Mesenchymal stem cell (in vitro differentiated cells and primary cell): Measurements from ENCODE around the gene CYP4F22.

Source experiments
- DNase-seq: peaks from one replicate; pipeline ENCODE4 v3.0.0-alpha.2; 2013
- H2AFZ ChIP-seq: one replicate; pipeline ENCODE4 v1.6.1; 2013; ENCODE audit warnings: low read depth, mild to moderate bottlenecking, control low read depth, inconsistent platforms, low read length, moderate library complexity
- H2AK5ac ChIP-seq: 2 replicates; pipeline ENCODE4 v1.6.1; 2013; ENCODE audit warnings: low read length, moderate library complexity, mild to moderate bottlenecking, inconsistent platforms; ENCODE audit not compliant: severe bottlenecking
- H2BK120ac ChIP-seq: one replicate; pipeline ENCODE4 v1.6.1; 2013; ENCODE audit warnings: low read depth, mild to moderate bottlenecking, inconsistent platforms, low read length, moderate library complexity
- H2BK12ac ChIP-seq, 2 experiments: one replicate each; pipeline ENCODE4 v1.6.1; 2013; ENCODE audit warnings: inconsistent platforms in 2 of 2, low read length in 2 of 2, mild to moderate bottlenecking in 2 of 2, moderate library complexity in 2 of 2, control low read depth in 1 of 2
- H2BK15ac ChIP-seq: one replicate; pipeline ENCODE4 v1.6.1; 2013; ENCODE audit warnings: mild to moderate bottlenecking, low read depth, inconsistent platforms; ENCODE audit not compliant: poor library complexity, severe bottlenecking
- H2BK5ac ChIP-seq: 2 replicates; pipeline ENCODE4 v1.6.1; 2013; ENCODE audit warnings: low read depth, mild to moderate bottlenecking, low read length, control low read depth, inconsistent platforms; ENCODE audit not compliant: poor library complexity, severe bottlenecking
- H3K14ac ChIP-seq, 2 experiments: one replicate each; pipeline ENCODE4 v1.6.1; 2013; ENCODE audit warnings: inconsistent platforms in 2 of 2, low read length in 2 of 2, control low read depth in 1 of 2, mild to moderate bottlenecking in 1 of 2, moderate library complexity in 1 of 2
- H3K18ac ChIP-seq, 2 experiments: one replicate each; pipeline ENCODE4 v1.6.1; 2013; ENCODE audit warnings: inconsistent platforms in 2 of 2, low read length in 2 of 2, control low read depth in 1 of 2, low read depth in 1 of 2, mild to moderate bottlenecking in 1 of 2
- H3K23ac ChIP-seq, 2 experiments: one replicate each; pipeline ENCODE4 v1.6.1; 2013; ENCODE audit warnings: inconsistent platforms in 2 of 2, low read length in 2 of 2, mild to moderate bottlenecking in 2 of 2, moderate library complexity in 2 of 2, control low read depth in 1 of 2
- H3K27ac ChIP-seq: 2 replicates; pipeline ENCODE4 v1.5.1; 2013; ENCODE audit warnings: mild to moderate bottlenecking, moderate library complexity, low read length, control low read depth, inconsistent platforms; ENCODE audit not compliant: poor library complexity, severe bottlenecking
- H3K27me3 ChIP-seq, 2 experiments: 2 replicates each; pipeline versions ENCODE4 v1.6.1 to v1.7.0; 2013; ENCODE audit warnings: low read length in 2 of 2, mild to moderate bottlenecking in 2 of 2, moderate library complexity in 2 of 2, control low read depth in 1 of 2, inconsistent platforms in 1 of 2; ENCODE audit not compliant: control insufficient read depth in 1 of 2, insufficient read depth in 1 of 2
- H3K36me3 ChIP-seq, 2 experiments: 2 replicates each; pipeline versions ENCODE4 v1.6.1 to v1.7.0; 2013; ENCODE audit warnings: low read length in 2 of 2, control low read depth in 1 of 2, inconsistent platforms in 1 of 2, low read depth in 1 of 2, mild to moderate bottlenecking in 1 of 2; ENCODE audit not compliant: insufficient read depth in 2 of 2, control insufficient read depth in 1 of 2
- H3K4ac ChIP-seq, 2 experiments: one replicate each; pipeline ENCODE4 v1.6.1; 2013; ENCODE audit warnings: inconsistent platforms in 2 of 2, low read length in 2 of 2, mild to moderate bottlenecking in 2 of 2, moderate library complexity in 2 of 2, control low read depth in 1 of 2, low read depth in 1 of 2
- H3K4me1 ChIP-seq: 2 replicates; pipeline ENCODE4 v1.6.1; 2013; ENCODE audit warnings: low read depth, low read length, control low read depth; ENCODE audit not compliant: control insufficient read depth, insufficient read depth
- H3K4me2 ChIP-seq: 2 replicates; pipeline ENCODE4 v1.6.1; 2013; ENCODE audit warnings: low read length, mild to moderate bottlenecking, inconsistent platforms; ENCODE audit not compliant: poor library complexity, severe bottlenecking
- H3K4me3 ChIP-seq, 2 experiments: 2 replicates each; pipeline versions ENCODE4 v1.5.1 to v1.7.0; 2013; ENCODE audit warnings: low read length in 2 of 2, mild to moderate bottlenecking in 2 of 2, control low read depth in 1 of 2, low read depth in 1 of 2; ENCODE audit not compliant: insufficient read depth in 1 of 2
- H3K79me1 ChIP-seq: replicated peaks from 2 replicates; pipeline ENCODE4 v1.6.1; 2013; ENCODE audit warnings: mild to moderate bottlenecking, control low read depth, low read length, inconsistent platforms; ENCODE audit not compliant: poor library complexity, severe bottlenecking
- H3K9ac ChIP-seq: 2 replicates; pipeline ENCODE4 v1.7.0; 2013; ENCODE audit warnings: mild to moderate bottlenecking, low read length, moderate library complexity
- H3K9me3 ChIP-seq: 2 replicates; pipeline ENCODE4 v1.7.0; 2013; ENCODE audit warnings: mild to moderate bottlenecking, low read length; ENCODE audit not compliant: control insufficient read depth
- H4K8ac ChIP-seq: one replicate; pipeline ENCODE4 v1.6.1; 2013; ENCODE audit warnings: inconsistent platforms, mild to moderate bottlenecking, low read length, moderate library complexity
- H4K91ac ChIP-seq: one replicate; pipeline ENCODE4 v1.6.1; 2013; ENCODE audit warnings: mild to moderate bottlenecking, low read length, inconsistent platforms
- WGBS: methylation state at CpG from one replicate; pipeline ENCODE4 v1.1.7; 2013; ENCODE audit warnings: mixed read lengths; 5-methylcytosine and 5-hydroxymethylcytosine counted together

The CYP4F22 gene

GRCh38 chr19:15544970-15545369 is 36.6 kb downstream of the CYP4F22 start:
- no peak overlapping the region for H2BK12ac ChIP-seq
- no peak overlapping the region for H2AFZ ChIP-seq
- 58% methylated on average over 1 of the region's 1 CpG for WGBS
- H3K27me3 ChIP-seq, result peaks cover 0 to 5% of the 10 kb centered on the region in 2 experiments
- H3K27ac ChIP-seq, result no peak overlapping the region
- no peak overlapping the region for H3K14ac ChIP-seq
- H3K4me1 ChIP-seq, result no peaks in the 10 kb centered on the region
- no peaks in the 10 kb centered on the region for H3K9me3 ChIP-seq
- no peak overlapping the region for H4K91ac ChIP-seq
- no peak overlapping the region for H3K9ac ChIP-seq
- H2BK5ac ChIP-seq, result no peak overlapping the region
- no peak overlapping the region for H2AK5ac ChIP-seq
- H3K36me3 ChIP-seq, result no peaks in the 10 kb centered on the region
- H3K4me2 ChIP-seq, result no peak overlapping the region
- H3K79me1 ChIP-seq, result no peaks in the 10 kb centered on the region
- H3K18ac ChIP-seq, result no peak overlapping the region
- no peak overlapping the region for H2BK120ac ChIP-seq
- H4K8ac ChIP-seq, result no peak overlapping the region
- H3K23ac ChIP-seq, result no peak overlapping the region
- no peak overlapping the region for H3K4ac ChIP-seq
- no peak overlapping the region for H3K4me3 ChIP-seq
- no peak overlapping the region for H2BK15ac ChIP-seq
- no peak for DNase-seq

DNA sequence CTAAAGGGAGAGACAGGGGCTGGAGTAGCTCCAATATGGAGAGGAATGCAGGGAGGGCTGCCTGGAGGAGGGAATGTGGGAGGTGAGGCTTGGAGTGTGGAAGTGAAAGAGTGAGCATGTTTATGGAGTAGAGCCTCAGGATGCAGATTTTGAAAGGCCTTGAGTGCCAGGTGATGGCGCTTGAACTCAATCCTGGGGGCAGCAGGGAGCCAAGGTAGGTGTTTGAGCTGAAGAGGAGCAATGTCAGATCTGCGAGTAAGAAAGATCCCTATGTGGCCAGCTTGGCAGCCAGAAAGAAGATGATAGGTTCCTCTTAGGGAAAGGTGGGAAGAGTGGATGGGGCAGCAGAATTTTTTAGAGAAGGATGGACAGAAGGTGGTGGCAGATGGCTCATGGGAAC is 40.3 kb downstream of the CYP4F22 start:
- Histone ChIP-seq H3K4me1 (no peaks in the 10 kb centered on the region), H3K14ac (no peak overlapping the region), H2BK12ac (no peak overlapping the region), H3K27me3 (peaks cover 0 to 24% of the 10 kb centered on the region in 2 experiments), H3K9me3 (no peaks in the 10 kb centered on the region), H3K4me3 (no peak overlapping the region), H3K18ac (no peak overlapping the region), H3K4ac (no peak overlapping the region), H3K4me2 (no peak overlapping the region), H3K9ac (no peak overlapping the region), H2AK5ac (no peak overlapping the region), H2AFZ (no peak overlapping the region), H3K23ac (no peak overlapping the region), H4K8ac (no peak overlapping the region), H2BK15ac (no peak overlapping the region), H3K36me3 (no peaks in the 10 kb centered on the region), H2BK5ac (no peak overlapping the region), H3K79me1 (no peaks in the 10 kb centered on the region), H3K27ac (no peak overlapping the region), H4K91ac (no peak overlapping the region), H2BK120ac (no peak overlapping the region)
- 48% methylated on average over 2 of the region's 2 CpGs for WGBS
- no peak for DNase-seq

GRCh38 chr19:15549581-15549980 is 41.3 kb downstream of the CYP4F22 start:
- 79% methylated on average over 5 of the region's 5 CpGs for WGBS
- Histone ChIP-seq H3K9me3 (no peaks in the 10 kb centered on the region), H3K27me3 (peaks cover 0 to 24% of the 10 kb centered on the region in 2 experiments)

DNA sequence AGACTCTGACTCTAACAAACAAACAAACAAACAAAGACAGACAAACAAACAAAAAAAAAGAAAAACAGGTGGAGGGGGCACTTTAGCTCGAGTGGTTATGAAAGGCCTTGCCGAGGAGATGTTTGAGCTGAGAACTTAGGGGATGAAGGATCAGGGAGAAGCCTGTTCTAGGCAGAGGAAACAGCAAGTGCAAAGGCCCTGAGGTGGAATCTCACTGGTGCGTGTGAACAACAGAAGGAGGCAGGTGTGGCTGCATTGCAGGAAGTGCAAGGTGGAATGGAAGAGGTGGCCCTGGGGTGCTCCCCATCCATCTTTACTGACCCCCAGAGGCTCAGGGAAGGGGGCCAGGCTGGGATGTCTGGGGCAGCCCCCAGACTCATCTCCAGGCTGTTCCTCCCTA is 41.9 kb downstream of the CYP4F22 start:
- Histone ChIP-seq H3K27ac (no peak overlapping the region), H2AFZ (no peak overlapping the region), H3K4me1 (no peaks in the 10 kb centered on the region), H2AK5ac (no peak overlapping the region), H3K79me1 (no peaks in the 10 kb centered on the region), H3K9ac (no peak overlapping the region), H2BK120ac (no peak overlapping the region), H2BK15ac (no peak overlapping the region), H3K4me3 (no peak overlapping the region), H3K4ac (no peak overlapping the region), H2BK5ac (no peak overlapping the region), H4K8ac (no peak overlapping the region), H2BK12ac (no peak overlapping the region), H3K23ac (no peak overlapping the region), H3K36me3 (no peaks in the 10 kb centered on the region), H3K18ac (no peak overlapping the region), H4K91ac (no peak overlapping the region), H3K9me3 (no peaks in the 10 kb centered on the region), H3K14ac (no peak overlapping the region), H3K27me3 (peaks cover 0 to 24% of the 10 kb centered on the region in 2 experiments), H3K4me2 (no peak overlapping the region)
- DNase-seq, result no peak
- 67% methylated on average over 3 of the region's 3 CpGs for WGBS

More at GRCh38 chr19:15549581-15549980, 41.3 kb downstream of the CYP4F22 start:
- H4K8ac ChIP-seq, result no peak overlapping the region
- H2BK120ac ChIP-seq, result no peak overlapping the region
- no peak overlapping the region for H2AFZ ChIP-seq
- H3K79me1 ChIP-seq, result no peaks in the 10 kb centered on the region
- no peaks in the 10 kb centered on the region for H3K4me1 ChIP-seq
- no peak overlapping the region for H3K23ac ChIP-seq
- no peak overlapping the region for H3K9ac ChIP-seq
- no peak overlapping the region for H3K14ac ChIP-seq
- no peak overlapping the region for H2BK5ac ChIP-seq
- H2BK12ac ChIP-seq, result no peak overlapping the region
- no peaks in the 10 kb centered on the region for H3K36me3 ChIP-seq
- H3K4me2 ChIP-seq, result no peak overlapping the region
- H4K91ac ChIP-seq, result no peak overlapping the region
- no peak overlapping the region for H2AK5ac ChIP-seq
- H2BK15ac ChIP-seq, result no peak overlapping the region
- H3K27ac ChIP-seq, result no peak overlapping the region
- DNase-seq, result no peak
- H3K18ac ChIP-seq, result no peak overlapping the region
- no peak overlapping the region for H3K4me3 ChIP-seq
- no peak overlapping the region for H3K4ac ChIP-seq
